ENCODE results near the gene CCDC8.

Gene CCDC8

DNA sequence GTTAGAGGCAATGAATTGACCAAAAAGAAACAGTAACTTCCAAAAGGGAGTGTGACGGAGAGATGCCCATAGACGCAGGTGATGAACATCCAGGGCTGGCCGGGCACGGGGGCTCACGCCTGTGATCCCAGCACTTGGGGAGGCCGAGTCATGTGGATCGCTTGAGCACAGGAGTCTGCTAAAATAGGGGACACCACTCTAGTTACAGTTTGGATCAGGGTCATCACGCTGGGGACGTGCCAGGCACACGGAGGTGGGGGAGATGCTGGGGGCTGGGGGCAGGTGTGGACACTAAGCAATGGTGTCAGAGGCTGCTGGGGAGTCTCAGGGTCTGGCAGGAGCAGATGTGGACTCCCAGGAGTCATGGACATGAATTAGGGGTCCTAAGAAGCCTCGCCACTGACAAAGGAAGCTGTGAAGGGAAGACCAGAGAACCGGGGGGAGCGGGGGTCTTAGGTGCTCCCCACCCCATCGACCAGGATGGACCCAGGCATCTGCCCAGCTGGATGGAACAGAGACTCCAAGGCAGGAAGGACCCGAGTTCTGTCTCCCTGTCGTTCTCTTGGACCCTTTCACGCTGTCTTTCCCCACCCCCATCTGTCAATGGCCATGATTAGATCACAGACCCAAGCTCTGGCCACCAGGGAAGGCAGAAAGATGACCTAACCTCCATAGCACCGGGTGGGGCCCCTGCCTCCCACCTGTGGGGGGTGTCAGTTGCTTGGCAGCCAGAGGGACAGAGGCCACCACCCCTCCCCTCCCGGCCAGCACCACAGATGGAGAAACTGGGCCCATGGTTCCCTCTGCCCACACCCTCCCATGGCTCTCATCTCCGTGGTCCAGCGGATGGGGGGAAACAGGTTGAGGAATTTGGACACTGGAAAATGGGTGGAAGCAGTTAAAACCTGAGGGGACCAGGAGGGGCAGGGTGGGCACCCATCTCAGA is 19.6 kb downstream of the CCDC8 start:
- WGBS (ENCODE audit: extremely low coverage, insufficient coverage, insufficient read length): no CpG with 5 or more reads among the region's 21 CpGs

DNA sequence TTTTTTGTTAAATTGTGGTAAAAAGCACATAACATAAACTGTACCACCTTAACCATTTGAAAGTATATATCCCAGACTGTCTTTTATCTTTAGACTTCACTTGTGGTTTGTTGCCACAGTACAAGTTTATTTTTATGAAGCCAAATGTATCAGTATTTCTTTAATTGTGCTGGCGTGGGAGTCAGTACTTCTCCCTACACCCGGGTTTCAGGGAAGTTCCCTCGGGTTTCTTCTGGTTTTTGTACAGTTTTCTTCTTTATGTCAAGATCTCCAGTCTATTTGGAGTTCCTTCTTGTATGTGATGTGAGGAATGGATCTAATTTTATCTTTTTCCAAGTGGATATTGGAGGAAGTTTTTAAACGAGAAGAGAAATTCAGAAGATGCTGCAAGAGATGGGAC is 20.5 kb downstream of the CCDC8 start:
- no peak overlapping the region for H2BK120ac ChIP-seq (ENCODE audit: insufficient read depth, low read length, poor library complexity)
- peaks cover 37 to 42% of the 10 kb centered on the region in 2 experiments for H3K36me3 ChIP-seq (ENCODE audit: control insufficient read depth in 1 of 2, insufficient read depth in 2 of 2, low read length in 2 of 2)
- no peaks in the 10 kb centered on the region for H3K79me1 ChIP-seq (ENCODE audit: low read length)
- no peak overlapping the region for H2BK5ac ChIP-seq (ENCODE audit: low read depth, low read length, poor library complexity)
- no peak overlapping the region for H2AFZ ChIP-seq (ENCODE audit: insufficient read depth, low read length, poor library complexity)
- H2BK12ac ChIP-seq (ENCODE audit: low read length): no peak overlapping the region
- no peak overlapping the region for H2AK5ac ChIP-seq (ENCODE audit: low read length)
- H3K4ac ChIP-seq (ENCODE audit: low read depth, low read length): no peak overlapping the region
- no peak overlapping the region for H4K91ac ChIP-seq (ENCODE audit: low read depth, low read length)
- no peak overlapping the region for H3K27ac ChIP-seq (ENCODE audit: low read depth, low read length)
- no peak overlapping the region for H3K4me2 ChIP-seq (ENCODE audit: low read length)
- no peaks in the 10 kb centered on the region for H3K27me3 ChIP-seq (ENCODE audit: insufficient read depth, low read length)
- H3K79me2 ChIP-seq (ENCODE audit: control insufficient read depth, insufficient read depth, low read length, poor library complexity): no peaks in the 10 kb centered on the region
- H3K18ac ChIP-seq (ENCODE audit: low read length): no peak overlapping the region
- H3K9me3 ChIP-seq (ENCODE audit: insufficient read depth, low read depth, low read length): peaks cover 7% of the 10 kb centered on the region
- no peak overlapping the region for H3K14ac ChIP-seq (ENCODE audit: low read length)
- no CpG with 5 or more reads among the region's 4 CpGs for WGBS (ENCODE audit: extremely low coverage, insufficient coverage, insufficient read length)
- no peak overlapping the region for H4K8ac ChIP-seq (ENCODE audit: low read depth, low read length)
- no peak overlapping the region for H4K12ac ChIP-seq (ENCODE audit: low read depth, low read length)
- H3K23ac ChIP-seq (ENCODE audit: low read length): no peak overlapping the region
- no peak overlapping the region for H3K9ac ChIP-seq (ENCODE audit: low read length)
- H3K4me1 ChIP-seq (ENCODE audit: control insufficient read depth in 1 of 2, insufficient read depth in 2 of 2, low read length in 2 of 2): peaks cover 5% of the 10 kb centered on the region in 2 experiments
- H3K4me3 ChIP-seq (ENCODE audit: low read depth, low read length): no peak overlapping the region
- no peak for DNase-seq

More for the DNA sequence above, 19.6 kb downstream of the CCDC8 start:
- no peak overlapping the region for H4K8ac ChIP-seq (ENCODE audit: low read depth, low read length)
- no peaks in the 10 kb centered on the region for H3K27me3 ChIP-seq (ENCODE audit: insufficient read depth, low read length)
- H3K9ac ChIP-seq (ENCODE audit: low read length): no peak overlapping the region
- no peaks in the 10 kb centered on the region for H3K79me2 ChIP-seq (ENCODE audit: control insufficient read depth, insufficient read depth, low read length, poor library complexity)
- no peak overlapping the region for H3K4me2 ChIP-seq (ENCODE audit: low read length)
- H3K27ac ChIP-seq (ENCODE audit: low read depth, low read length): no peak overlapping the region
- H3K4me3 ChIP-seq (ENCODE audit: low read depth, low read length): no peak overlapping the region
- H4K12ac ChIP-seq (ENCODE audit: low read depth, low read length): no peak overlapping the region
- H2AK5ac ChIP-seq (ENCODE audit: low read length): no peak overlapping the region
- H2BK5ac ChIP-seq (ENCODE audit: low read depth, low read length, poor library complexity): no peak overlapping the region
- H3K4me1 ChIP-seq (ENCODE audit: control insufficient read depth in 1 of 2, insufficient read depth in 2 of 2, low read length in 2 of 2): peaks cover 5% of the 10 kb centered on the region in 2 experiments
- H4K91ac ChIP-seq (ENCODE audit: low read depth, low read length): no peak overlapping the region
- peaks cover 28 to 33% of the 10 kb centered on the region in 2 experiments for H3K36me3 ChIP-seq (ENCODE audit: control insufficient read depth in 1 of 2, insufficient read depth in 2 of 2, low read length in 2 of 2)
- H3K4ac ChIP-seq (ENCODE audit: low read depth, low read length): no peak overlapping the region
- no peak overlapping the region for H3K18ac ChIP-seq (ENCODE audit: low read length)
- DNase-seq: peak in 1 of 2 donors; percentile 1
- no peak overlapping the region for H3K23ac ChIP-seq (ENCODE audit: low read length)
- H3K14ac ChIP-seq (ENCODE audit: low read length): no peak overlapping the region
- no peaks in the 10 kb centered on the region for H3K79me1 ChIP-seq (ENCODE audit: low read length)
- H3K9me3 ChIP-seq (ENCODE audit: insufficient read depth, low read depth, low read length): peaks cover 7% of the 10 kb centered on the region
- H2AFZ ChIP-seq (ENCODE audit: insufficient read depth, low read length, poor library complexity): no peak overlapping the region
- no peak overlapping the region for H2BK12ac ChIP-seq (ENCODE audit: low read length)
- H2BK120ac ChIP-seq (ENCODE audit: insufficient read depth, low read length, poor library complexity): no peak overlapping the region

DNA sequence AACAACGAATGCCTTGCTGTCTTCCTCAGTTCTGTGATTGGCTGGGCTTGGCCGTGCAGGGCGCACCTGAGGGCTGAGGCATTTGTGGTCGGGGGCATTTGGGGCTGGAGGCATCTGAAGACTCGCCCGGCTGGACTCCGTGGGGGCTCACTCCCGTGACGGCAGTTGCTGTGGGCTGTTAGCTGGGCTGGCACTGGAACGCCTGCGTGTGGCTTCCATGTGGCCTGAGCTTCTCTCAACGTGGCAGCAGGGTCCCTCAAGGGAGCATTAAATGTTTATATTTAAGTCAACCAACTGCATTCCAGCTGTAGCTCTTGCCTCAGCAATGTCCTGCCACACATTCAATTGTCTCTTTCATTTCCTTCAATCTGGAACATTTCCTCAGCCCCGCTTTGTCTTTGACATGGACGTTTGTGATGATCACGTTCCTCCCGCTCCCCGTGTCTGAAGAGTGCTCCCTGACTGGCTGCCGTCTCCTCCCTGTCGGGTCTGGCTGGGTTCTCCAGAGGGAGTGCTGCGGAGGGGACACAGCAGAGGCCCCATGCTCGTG is 21.0 kb downstream of the CCDC8 start:
- peak in 1 of 2 donors; percentile 60 for DNase-seq
- no peaks in the 10 kb centered on the region for H3K79me1 ChIP-seq (ENCODE audit: low read length)
- peaks cover 7% of the 10 kb centered on the region for H3K9me3 ChIP-seq (ENCODE audit: insufficient read depth, low read depth, low read length)
- H4K8ac ChIP-seq (ENCODE audit: low read depth, low read length): peak overlapping the region; percentile 13
- H2AK5ac ChIP-seq (ENCODE audit: low read length): no peak overlapping the region
- no peak overlapping the region for H3K4ac ChIP-seq (ENCODE audit: low read depth, low read length)
- no peaks in the 10 kb centered on the region for H3K79me2 ChIP-seq (ENCODE audit: control insufficient read depth, insufficient read depth, low read length, poor library complexity)
- no peak overlapping the region for H3K4me2 ChIP-seq (ENCODE audit: low read length)
- H3K9ac ChIP-seq (ENCODE audit: low read length): no peak overlapping the region
- no CpG with 5 or more reads among the region's 21 CpGs for WGBS (ENCODE audit: extremely low coverage, insufficient coverage, insufficient read length)
- H2AFZ ChIP-seq (ENCODE audit: insufficient read depth, low read length, poor library complexity): no peak overlapping the region
- H3K18ac ChIP-seq (ENCODE audit: low read length): no peak overlapping the region
- H3K27ac ChIP-seq (ENCODE audit: low read depth, low read length): no peak overlapping the region
- H3K4me1 ChIP-seq (ENCODE audit: control insufficient read depth in 1 of 2, insufficient read depth in 2 of 2, low read length in 2 of 2): peaks cover 5% of the 10 kb centered on the region in 2 experiments
- no peak overlapping the region for H2BK120ac ChIP-seq (ENCODE audit: insufficient read depth, low read length, poor library complexity)
- no peak overlapping the region for H3K23ac ChIP-seq (ENCODE audit: low read length)
- H2BK5ac ChIP-seq (ENCODE audit: low read depth, low read length, poor library complexity): no peak overlapping the region
- no peak overlapping the region for H4K91ac ChIP-seq (ENCODE audit: low read depth, low read length)
- H3K27me3 ChIP-seq (ENCODE audit: insufficient read depth, low read length): no peaks in the 10 kb centered on the region
- no peak overlapping the region for H3K14ac ChIP-seq (ENCODE audit: low read length)
- H2BK12ac ChIP-seq (ENCODE audit: low read length): peak overlapping the region; percentile 44
- H3K4me3 ChIP-seq (ENCODE audit: low read depth, low read length): no peak overlapping the region
- H4K12ac ChIP-seq (ENCODE audit: low read depth, low read length): no peak overlapping the region
- peaks cover 42 to 47% of the 10 kb centered on the region in 2 experiments for H3K36me3 ChIP-seq (ENCODE audit: control insufficient read depth in 1 of 2, insufficient read depth in 2 of 2, low read length in 2 of 2)

DNA sequence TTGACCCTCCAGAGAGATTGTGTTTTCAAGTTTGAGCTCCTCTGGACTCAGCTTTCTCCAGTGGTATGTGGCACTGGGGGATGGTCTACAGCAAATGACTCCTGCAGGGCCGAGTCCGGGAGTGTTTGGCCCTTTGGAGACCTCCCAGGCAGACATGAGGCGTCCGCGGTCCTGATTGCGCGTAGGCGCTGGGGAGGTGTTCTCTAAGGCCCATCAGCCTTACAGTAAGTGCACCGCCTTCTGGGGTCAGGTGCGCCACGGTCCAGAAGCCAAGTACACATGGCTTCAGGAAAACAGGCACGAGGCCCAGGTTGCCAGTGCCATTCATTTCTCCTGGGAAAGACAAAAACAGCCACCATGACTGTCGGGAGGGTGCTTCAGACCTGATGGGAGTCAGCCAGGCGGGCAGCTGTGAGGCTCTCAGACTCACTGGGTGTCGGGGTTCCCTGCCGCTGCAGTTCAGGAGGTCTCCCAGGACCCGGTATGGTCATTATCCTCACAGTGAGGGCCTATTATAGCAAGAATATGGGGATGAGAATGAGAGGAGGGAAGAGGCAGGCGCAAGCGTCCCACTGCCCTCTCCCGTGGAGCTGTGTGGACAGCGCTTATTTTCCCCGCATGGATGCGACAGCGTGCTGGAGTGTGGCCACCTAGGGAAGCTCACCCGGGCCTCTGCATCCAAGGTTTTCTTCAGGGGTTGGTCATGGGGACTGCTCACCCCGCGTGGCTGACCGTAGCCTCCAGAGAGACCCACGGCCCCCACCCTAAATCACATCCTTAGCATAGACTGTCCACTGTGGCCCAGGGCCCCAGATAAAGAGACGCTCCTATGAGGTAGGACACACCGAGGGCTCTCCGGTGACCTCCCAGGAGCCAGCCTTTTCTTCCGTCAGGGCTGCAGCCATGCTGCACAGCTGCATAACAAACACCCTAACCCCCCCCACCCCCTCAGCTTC is 21.8 kb downstream of the CCDC8 start:
- Histone ChIP-seq H3K14ac (ENCODE audit: low read length) (no peak overlapping the region), H3K9ac (ENCODE audit: low read length) (no peak overlapping the region), H3K9me3 (ENCODE audit: insufficient read depth, low read depth, low read length) (peaks cover 7% of the 10 kb centered on the region), H2BK120ac (ENCODE audit: insufficient read depth, low read length, poor library complexity) (no peak overlapping the region), H4K91ac (ENCODE audit: low read depth, low read length) (no peak overlapping the region), H3K79me1 (ENCODE audit: low read length) (no peaks in the 10 kb centered on the region), H3K36me3 (ENCODE audit: control insufficient read depth in 1 of 2, insufficient read depth in 2 of 2, low read length in 2 of 2) (peaks cover 50 to 54% of the 10 kb centered on the region in 2 experiments), H3K27me3 (ENCODE audit: insufficient read depth, low read length) (no peaks in the 10 kb centered on the region), H4K8ac (ENCODE audit: low read depth, low read length) (no peak overlapping the region), H3K4me3 (ENCODE audit: low read depth, low read length) (no peak overlapping the region), H2AFZ (ENCODE audit: insufficient read depth, low read length, poor library complexity) (no peak overlapping the region), H4K12ac (ENCODE audit: low read depth, low read length) (peak overlapping the region; percentile 10), H3K4ac (ENCODE audit: low read depth, low read length) (no peak overlapping the region), H3K4me1 (ENCODE audit: control insufficient read depth in 1 of 2, insufficient read depth in 2 of 2, low read length in 2 of 2) (peaks cover 5% of the 10 kb centered on the region in 2 experiments), H3K18ac (ENCODE audit: low read length) (no peak overlapping the region), H3K79me2 (ENCODE audit: control insufficient read depth, insufficient read depth, low read length, poor library complexity) (no peaks in the 10 kb centered on the region), H2BK5ac (ENCODE audit: low read depth, low read length, poor library complexity) (no peak overlapping the region), H3K23ac (ENCODE audit: low read length) (no peak overlapping the region), H3K27ac (ENCODE audit: low read depth, low read length) (no peak overlapping the region), H2BK12ac (ENCODE audit: low read length) (peak overlapping the region; percentile 25), H3K4me2 (ENCODE audit: low read length) (no peak overlapping the region), H2AK5ac (ENCODE audit: low read length) (no peak overlapping the region)
- no CpG with 5 or more reads among the region's 33 CpGs for WGBS (ENCODE audit: extremely low coverage, insufficient coverage, insufficient read length)
- no peak for DNase-seq

Measured in trophoblast cell (in vitro differentiated cells and primary cell).